K562 (cell line): ENCODE measurements around the gene GLRX2. TPM values are rescaled to one million over a fixed set of nuclear protein-coding genes. Genes with fewer than 3 reads are reported as not detected.

Experiments used
- FOXM1 ChIP-seq, 2 experiments: fragments of 450-650 bp in 1 of 2; sonication (generic) in 1 of 2; formaldehyde crosslinking in 1 of 2; IDR thresholded peaks; 2 replicates each; pipeline versions ENCODE4 v1.6.1 to v1.9.0; 2017 to 2022; ENCODE audit warnings: low read depth in 2 of 2, mild to moderate bottlenecking in 2 of 2, missing genetic modification reagents in 1 of 2, moderate library complexity in 1 of 2
- MAX ChIP-seq: sonication (generic); formaldehyde crosslinking; IDR thresholded peaks from 2 replicates; pipeline ENCODE4 v1.9.0; 2022; ENCODE audit warnings: mild to moderate bottlenecking, missing genetic modification reagents
- MYC ChIP-seq, 2 experiments: fragments of 250-450 bp in 1 of 2; sonication (Bioruptor Pico) in 1 of 2; IDR thresholded peaks; 2 replicates each; pipeline versions ENCODE4 v1.5.1 to v1.6.1; 2012 to 2021; ENCODE audit warnings: low read depth in 2 of 2, borderline replicate concordance in 1 of 2, improper control_type of control experiment in 1 of 2, low read length in 1 of 2, mild to moderate bottlenecking in 1 of 2, moderate library complexity in 1 of 2
- NR4A1 ChIP-seq, 2 experiments: fragments of 250-450 bp in 1 of 2; fragments of 450-650 bp in 1 of 2; sonication (Bioruptor Pico) in 1 of 2; IDR thresholded peaks; 2 replicates each; pipeline versions ENCODE4 v1.4.0 to v1.6.1; 2016 to 2020; ENCODE audit warnings: mild to moderate bottlenecking in 2 of 2, missing compliant biosample characterization in 1 of 2, missing genetic modification characterization in 1 of 2, moderate library complexity in 1 of 2
- PHF8 ChIP-seq: fragments of 200-600 bp; sonication (generic); IDR thresholded peaks from 2 replicates; pipeline ENCODE4 v1.6.1; 2012; ENCODE audit warnings: mixed run types, mild to moderate bottlenecking, inconsistent platforms, low read length, moderate library complexity, borderline replicate concordance
- POLR2B ChIP-seq: fragments of 450-650 bp; IDR thresholded peaks from 2 replicates; pipeline ENCODE4 v1.6.1; 2018; ENCODE audit warnings: low read depth; ENCODE audit not compliant: partially characterized antibody
- PTRF ChIP-seq: fragments of 450-650 bp; IDR thresholded peaks from 2 replicates; pipeline ENCODE4 v1.6.1; 2016; ENCODE audit warnings: mild to moderate bottlenecking, missing genetic modification characterization, missing compliant biosample characterization
- ZC3H4 ChIP-seq: sonication (generic); formaldehyde crosslinking; IDR thresholded peaks from 2 replicates; pipeline ENCODE4 v1.9.0; 2021; ENCODE audit warnings: missing genetic modification reagents, borderline replicate concordance
- ZFP91 ChIP-seq: sonication (generic); formaldehyde crosslinking; IDR thresholded peaks from 2 replicates; pipeline ENCODE4 v1.8.0; 2022; ENCODE audit warnings: mild to moderate bottlenecking, missing genetic modification reagents
- ZNF263 ChIP-seq: sonication (generic); formaldehyde crosslinking; IDR thresholded peaks from 2 replicates; pipeline ENCODE4 v1.8.0; 2022; ENCODE audit warnings: mild to moderate bottlenecking, missing genetic modification reagents, borderline replicate concordance
- ZNF408 ChIP-seq: fragments of 250-450 bp; sonication (Bioruptor Pico); IDR thresholded peaks from 2 replicates; pipeline ENCODE4 v1.4.0; 2020; ENCODE audit warnings: low read depth, mild to moderate bottlenecking, moderate library complexity
- polyA plus RNA-seq, 8 experiments: library from polyadenylated mRNA; depleted of rRNA in 4 of 8; stranded (reverse) in 5 of 8; unstranded in 3 of 8; fragments of >200 nt; fragmentation: Nextera tagmentation in 2 of 8; fragmentation: Illumina TruSeq in 1 of 8; extraction: Ambion mirVana in 2 of 8; extraction: Trizol in 1 of 8; gene quantifications; 2 replicates each; pipeline versions ENCODE4 v1.2.1 to v1.2.3, GENCODE V29; 2011 to 2014; ENCODE audit warnings: inconsistent platforms in 1 of 8, missing spikeins in 1 of 8
- total RNA-seq, 7 experiments: library from RNA; depleted of rRNA in 6 of 7; stranded (reverse); fragments of >200 nt in 6 of 7; fragmentation: Illumina TruSeq in 2 of 7; extraction: Trizol in 2 of 7; gene quantifications; 2 replicates each; pipeline versions ENCODE4 v1.2.1 to v1.2.3, GENCODE V29; 2011 to 2021; ENCODE audit warnings: low replicate concordance in 1 of 7
- TF ChIP-seq, protein P1 (sequence below), 2 experiments: fragments of 150-350 bp in 1 of 2; IDR thresholded peaks; 2 replicates each; pipeline ENCODE4 v1.6.1; 2012 to 2016; ENCODE audit warnings: low read depth in 2 of 2, low read length in 2 of 2, mild to moderate bottlenecking in 1 of 2, moderate library complexity in 1 of 2
- TF ChIP-seq, protein P2 (sequence below): sonication (generic); formaldehyde crosslinking; IDR thresholded peaks from 2 replicates; pipeline ENCODE4 v1.8.1; 2023; ENCODE audit warnings: mild to moderate bottlenecking, missing genetic modification reagents
- TF ChIP-seq, protein P3 (sequence below): fragments of 450-650 bp; formaldehyde crosslinking; conservative IDR thresholded peaks from 2 replicates; pipeline ENCODE4 v1.4.0; 2022; ENCODE audit warnings: mild to moderate bottlenecking, missing genetic modification characterization

The GLRX2 gene
- total and polyA plus RNA-seq, 9 of the 15 experiments (the other 6 are each of a cell fraction or from before 2014, with no cell fraction given): 13.3 to 82.6 (median 55.1) TPM

- peak; percentile 74; the same call in 1 of the 2 replicates for TF ChIP-seq ZFP91 (CRISPR knock-in tag)
- 0 out of 2 replicates have a peak, but pooled peaks have one; percentile 40 for TF ChIP-seq NR4A1 (CRISPR knock-in tag; IDR thresholded peaks at IDR 0.05)
- TF ChIP-seq NR4A1 (tag; IDR thresholded peaks at IDR 0.05): no peak
- TF ChIP-seq PHF8: peak; percentile 75; the same call in 1 of the 2 replicates
- TF ChIP-seq FOXM1 (IDR thresholded peaks at IDR 0.05; ENCODE audit: low read depth): no peak
- TF ChIP-seq FOXM1 (CRISPR knock-in tag; IDR thresholded peaks at IDR 0.05; ENCODE audit: low read depth): no peak
- no peak for TF ChIP-seq ZNF408
- TF ChIP-seq POLR2B: peak; percentile 31
- TF ChIP-seq ZNF263 (CRISPR knock-in tag): peak; percentile 64
- no peak; the same call in 1 of the 2 replicates for TF ChIP-seq MYC (IDR thresholded peaks at IDR 0.05; ENCODE audit: low read depth, low read length)
- 0 out of 2 replicates have a peak, but pooled peaks have one; percentile 24 for TF ChIP-seq MYC (CRISPR knock-in tag; IDR thresholded peaks at IDR 0.05; ENCODE audit: borderline replicate concordance, low read depth)
- TF ChIP-seq PTRF (tag): no peak
- TF ChIP-seq MAX (CRISPR knock-in tag): peak; percentile 16; the same call in 1 of the 2 replicates
- TF ChIP-seq, protein P1, sequence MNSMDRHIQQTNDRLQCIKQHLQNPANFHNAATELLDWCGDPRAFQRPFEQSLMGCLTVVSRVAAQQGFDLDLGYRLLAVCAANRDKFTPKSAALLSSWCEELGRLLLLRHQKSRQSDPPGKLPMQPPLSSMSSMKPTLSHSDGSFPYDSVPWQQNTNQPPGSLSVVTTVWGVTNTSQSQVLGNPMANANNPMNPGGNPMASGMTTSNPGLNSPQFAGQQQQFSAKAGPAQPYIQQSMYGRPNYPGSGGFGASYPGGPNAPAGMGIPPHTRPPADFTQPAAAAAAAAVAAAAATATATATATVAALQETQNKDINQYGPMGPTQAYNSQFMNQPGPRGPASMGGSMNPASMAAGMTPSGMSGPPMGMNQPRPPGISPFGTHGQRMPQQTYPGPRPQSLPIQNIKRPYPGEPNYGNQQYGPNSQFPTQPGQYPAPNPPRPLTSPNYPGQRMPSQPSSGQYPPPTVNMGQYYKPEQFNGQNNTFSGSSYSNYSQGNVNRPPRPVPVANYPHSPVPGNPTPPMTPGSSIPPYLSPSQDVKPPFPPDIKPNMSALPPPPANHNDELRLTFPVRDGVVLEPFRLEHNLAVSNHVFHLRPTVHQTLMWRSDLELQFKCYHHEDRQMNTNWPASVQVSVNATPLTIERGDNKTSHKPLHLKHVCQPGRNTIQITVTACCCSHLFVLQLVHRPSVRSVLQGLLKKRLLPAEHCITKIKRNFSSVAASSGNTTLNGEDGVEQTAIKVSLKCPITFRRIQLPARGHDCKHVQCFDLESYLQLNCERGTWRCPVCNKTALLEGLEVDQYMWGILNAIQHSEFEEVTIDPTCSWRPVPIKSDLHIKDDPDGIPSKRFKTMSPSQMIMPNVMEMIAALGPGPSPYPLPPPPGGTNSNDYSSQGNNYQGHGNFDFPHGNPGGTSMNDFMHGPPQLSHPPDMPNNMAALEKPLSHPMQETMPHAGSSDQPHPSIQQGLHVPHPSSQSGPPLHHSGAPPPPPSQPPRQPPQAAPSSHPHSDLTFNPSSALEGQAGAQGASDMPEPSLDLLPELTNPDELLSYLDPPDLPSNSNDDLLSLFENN (IDR thresholded peaks at IDR 0.05; ENCODE audit: low read depth in 2 of 2, low read length in 2 of 2): no peak
- TF ChIP-seq, protein P2, sequence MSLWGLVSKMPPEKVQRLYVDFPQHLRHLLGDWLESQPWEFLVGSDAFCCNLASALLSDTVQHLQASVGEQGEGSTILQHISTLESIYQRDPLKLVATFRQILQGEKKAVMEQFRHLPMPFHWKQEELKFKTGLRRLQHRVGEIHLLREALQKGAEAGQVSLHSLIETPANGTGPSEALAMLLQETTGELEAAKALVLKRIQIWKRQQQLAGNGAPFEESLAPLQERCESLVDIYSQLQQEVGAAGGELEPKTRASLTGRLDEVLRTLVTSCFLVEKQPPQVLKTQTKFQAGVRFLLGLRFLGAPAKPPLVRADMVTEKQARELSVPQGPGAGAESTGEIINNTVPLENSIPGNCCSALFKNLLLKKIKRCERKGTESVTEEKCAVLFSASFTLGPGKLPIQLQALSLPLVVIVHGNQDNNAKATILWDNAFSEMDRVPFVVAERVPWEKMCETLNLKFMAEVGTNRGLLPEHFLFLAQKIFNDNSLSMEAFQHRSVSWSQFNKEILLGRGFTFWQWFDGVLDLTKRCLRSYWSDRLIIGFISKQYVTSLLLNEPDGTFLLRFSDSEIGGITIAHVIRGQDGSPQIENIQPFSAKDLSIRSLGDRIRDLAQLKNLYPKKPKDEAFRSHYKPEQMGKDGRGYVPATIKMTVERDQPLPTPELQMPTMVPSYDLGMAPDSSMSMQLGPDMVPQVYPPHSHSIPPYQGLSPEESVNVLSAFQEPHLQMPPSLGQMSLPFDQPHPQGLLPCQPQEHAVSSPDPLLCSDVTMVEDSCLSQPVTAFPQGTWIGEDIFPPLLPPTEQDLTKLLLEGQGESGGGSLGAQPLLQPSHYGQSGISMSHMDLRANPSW (CRISPR knock-in tag): peak; percentile 28; the same call in 1 of the 2 replicates
- peak; percentile 95; the same call in 1 of the 2 replicates for TF ChIP-seq ZC3H4 (CRISPR knock-in tag)
- TF ChIP-seq, protein P3, sequence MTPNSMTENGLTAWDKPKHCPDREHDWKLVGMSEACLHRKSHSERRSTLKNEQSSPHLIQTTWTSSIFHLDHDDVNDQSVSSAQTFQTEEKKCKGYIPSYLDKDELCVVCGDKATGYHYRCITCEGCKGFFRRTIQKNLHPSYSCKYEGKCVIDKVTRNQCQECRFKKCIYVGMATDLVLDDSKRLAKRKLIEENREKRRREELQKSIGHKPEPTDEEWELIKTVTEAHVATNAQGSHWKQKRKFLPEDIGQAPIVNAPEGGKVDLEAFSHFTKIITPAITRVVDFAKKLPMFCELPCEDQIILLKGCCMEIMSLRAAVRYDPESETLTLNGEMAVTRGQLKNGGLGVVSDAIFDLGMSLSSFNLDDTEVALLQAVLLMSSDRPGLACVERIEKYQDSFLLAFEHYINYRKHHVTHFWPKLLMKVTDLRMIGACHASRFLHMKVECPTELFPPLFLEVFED: no peak
Measured at GRCh38 chr1:193058529-193059281, 46.5 kb downstream of the GLRX2 start (continued).
